Measurements from ENCODE around the gene BEND6. TPM values are rescaled to one million over a fixed set of nuclear protein-coding genes. Genes with fewer than 3 reads are reported as not detected.

BEND6 gene
- total RNA-seq, 1 experiment from 2014 or later = 1.4 TPM

DNA sequence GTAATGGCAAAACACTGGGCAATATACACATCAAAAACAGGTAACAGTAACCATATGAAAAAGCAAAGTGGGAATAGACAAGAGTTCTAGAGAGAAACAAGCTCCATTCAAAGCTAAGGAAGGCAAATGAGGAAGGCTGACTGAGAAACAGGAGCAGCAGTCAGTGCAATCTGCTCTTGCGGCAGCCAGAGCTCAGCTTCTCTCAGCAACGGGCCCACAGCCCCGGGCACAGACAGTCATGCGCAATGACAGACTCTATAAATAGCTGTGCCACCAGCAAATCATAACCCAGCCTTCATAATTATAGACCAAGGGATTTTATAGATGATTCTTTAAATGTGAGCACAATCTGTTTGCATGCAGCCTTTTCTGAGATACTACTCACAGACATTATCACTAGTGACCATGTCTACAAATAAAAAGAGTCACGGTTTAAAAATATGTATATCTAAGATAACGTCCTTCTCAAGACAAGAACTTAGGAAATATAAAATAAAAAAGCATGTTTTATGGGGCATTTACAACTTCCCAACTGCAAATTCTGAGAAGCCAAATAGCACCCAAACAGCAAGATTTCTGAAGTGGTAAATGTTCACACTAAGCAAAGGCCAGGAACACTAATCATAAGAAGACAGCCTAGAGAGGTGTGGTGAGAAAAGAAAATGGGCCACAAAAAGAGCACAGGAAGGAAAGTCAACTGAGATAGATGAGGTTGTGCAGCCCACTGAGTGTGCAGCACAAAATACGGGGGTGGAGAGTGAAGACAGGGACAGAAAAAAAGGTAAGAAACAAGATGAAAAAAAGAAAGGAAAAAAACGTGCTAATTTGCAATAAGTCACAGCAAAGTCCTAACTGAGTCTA is 39.9 kb upstream of the BEND6 start:
- H3K36me3 Mint-ChIP-seq (ENCODE audit: insufficient read depth in 1 of 3, low read depth in 3 of 3) = no peaks in the 10 kb centered on the region

More for the DNA sequence above, 39.9 kb upstream of the BEND6 start:
- no peak overlapping the region for H3K9ac ChIP-seq (ENCODE audit: extremely low read depth, insufficient read length, low read length)
- no peak overlapping the region for H2BK20ac ChIP-seq (ENCODE audit: low read depth, low read length, poor library complexity, severe bottlenecking)
- H3K18ac ChIP-seq (ENCODE audit: insufficient read length, low read depth, low read length) = no peak overlapping the region
- H3K27ac ChIP-seq (ENCODE audit: insufficient read length, low read depth, low read length) = no peak overlapping the region
- H3T11ph ChIP-seq (ENCODE audit: low read length) = no peak overlapping the region
- H4K91ac ChIP-seq (ENCODE audit: insufficient read length, low read depth, low read length) = no peak overlapping the region
- H3K9me3 ChIP-seq (ENCODE audit: control insufficient read depth, low read depth, low read length) = no peaks in the 10 kb centered on the region
- no peaks in the 10 kb centered on the region for H4K20me1 ChIP-seq (ENCODE audit: control insufficient read depth, insufficient read depth, insufficient read length)
- H2AFZ ChIP-seq (ENCODE audit: low read length) = no peak overlapping the region
- H3K79me1 ChIP-seq (ENCODE audit: insufficient read depth, low read depth, low read length, poor library complexity, severe bottlenecking) = no peaks in the 10 kb centered on the region
- Mint-ChIP-seq H3K9me3 (no peaks in the 10 kb centered on the region), H3K27ac (no peak overlapping the region), H3K4me1 (peaks cover 23 to 25% of the 10 kb centered on the region in 2 experiments), H3K4me3 (no peak overlapping the region), H3K27me3 (ENCODE audit: low read depth) (no peaks in the 10 kb centered on the region)
- TF ChIP-seq, protein P1, sequence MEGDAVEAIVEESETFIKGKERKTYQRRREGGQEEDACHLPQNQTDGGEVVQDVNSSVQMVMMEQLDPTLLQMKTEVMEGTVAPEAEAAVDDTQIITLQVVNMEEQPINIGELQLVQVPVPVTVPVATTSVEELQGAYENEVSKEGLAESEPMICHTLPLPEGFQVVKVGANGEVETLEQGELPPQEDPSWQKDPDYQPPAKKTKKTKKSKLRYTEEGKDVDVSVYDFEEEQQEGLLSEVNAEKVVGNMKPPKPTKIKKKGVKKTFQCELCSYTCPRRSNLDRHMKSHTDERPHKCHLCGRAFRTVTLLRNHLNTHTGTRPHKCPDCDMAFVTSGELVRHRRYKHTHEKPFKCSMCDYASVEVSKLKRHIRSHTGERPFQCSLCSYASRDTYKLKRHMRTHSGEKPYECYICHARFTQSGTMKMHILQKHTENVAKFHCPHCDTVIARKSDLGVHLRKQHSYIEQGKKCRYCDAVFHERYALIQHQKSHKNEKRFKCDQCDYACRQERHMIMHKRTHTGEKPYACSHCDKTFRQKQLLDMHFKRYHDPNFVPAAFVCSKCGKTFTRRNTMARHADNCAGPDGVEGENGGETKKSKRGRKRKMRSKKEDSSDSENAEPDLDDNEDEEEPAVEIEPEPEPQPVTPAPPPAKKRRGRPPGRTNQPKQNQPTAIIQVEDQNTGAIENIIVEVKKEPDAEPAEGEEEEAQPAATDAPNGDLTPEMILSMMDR (conservative IDR thresholded peaks at IDR 0.05) = no peak
- no peak overlapping the region for H2AK5ac ChIP-seq (ENCODE audit: insufficient read length, low read length)
- H3K79me2 ChIP-seq (ENCODE audit: insufficient read depth, low read length) = no peaks in the 10 kb centered on the region
- no peak overlapping the region for H3K23ac ChIP-seq (ENCODE audit: insufficient read length, low read depth, low read length)
- H4K5ac ChIP-seq (ENCODE audit: insufficient read length, low read depth, low read length) = no peak overlapping the region
- no peak overlapping the region for H3K4ac ChIP-seq (ENCODE audit: low read depth, low read length)
- no peak overlapping the region for H3K56ac ChIP-seq (ENCODE audit: insufficient read length, low read depth, low read length)
- peaks cover 12% of the 10 kb centered on the region for H3K4me1 ChIP-seq (ENCODE audit: insufficient read depth, low read length)
- WGBS (ENCODE audit: extremely low coverage, insufficient read length, low lambda C conversion rate) = no CpG with 5 or more reads among the region's 8 CpGs
- no peak overlapping the region for H3K14ac ChIP-seq (ENCODE audit: insufficient read depth, low read length)
- DNase-seq = no peak
- no peaks in the 10 kb centered on the region for H3K27me3 ChIP-seq (ENCODE audit: insufficient read depth, low read length)
- H2BK15ac ChIP-seq (ENCODE audit: low read depth, low read length) = no peak overlapping the region
- no peak overlapping the region for H2BK5ac ChIP-seq (ENCODE audit: insufficient read length, low read length)
- H3K23me2 ChIP-seq (ENCODE audit: insufficient read length, low read depth, low read length, poor library complexity, severe bottlenecking) = no peaks in the 10 kb centered on the region
- no peak overlapping the region for H4K8ac ChIP-seq (replicated peaks; ENCODE audit: insufficient read length, low read depth, low read length)
- H2BK120ac ChIP-seq (ENCODE audit: low read depth, low read length, poor library complexity, severe bottlenecking) = no peak overlapping the region
- H2BK12ac ChIP-seq (ENCODE audit: insufficient read length, low read depth, low read length) = no peak overlapping the region
- no peak overlapping the region for H3K4me2 ChIP-seq (ENCODE audit: insufficient read depth, insufficient read length, low read length)
